K562 (cell line): ENCODE measurements around the gene OPCML.

Source experiments
- CBX2 ChIP-seq: fragments of 200-600 bp; sonication (generic); IDR thresholded peaks from one replicate; pipeline ENCODE4 v1.6.1; 2012; ENCODE audit warnings: mild to moderate bottlenecking, low read length, inconsistent platforms; ENCODE audit not compliant: insufficient read depth, poor library complexity, severe bottlenecking
- FOS ChIP-seq: IDR thresholded peaks from 3 replicates; pipeline ENCODE4 v1.6.1; 2011; ENCODE audit not compliant: insufficient read length; ENCODE audit errors: extremely low read depth
- HNRNPL ChIP-seq: fragments of 200-400 bp; formaldehyde crosslinking; IDR thresholded peaks from 2 replicates; pipeline ENCODE4 v1.6.1; 2017; ENCODE audit warnings: low read depth, mild to moderate bottlenecking, low read length
- MAFK ChIP-seq: IDR thresholded peaks from 2 replicates; pipeline ENCODE4 v1.6.1; 2011; ENCODE audit warnings: low read length, improper control_type of control experiment
- PML ChIP-seq: IDR thresholded peaks from 2 replicates; pipeline ENCODE4 v1.6.1; 2012; ENCODE audit warnings: low read length, inconsistent platforms
- POLR2AphosphoS5 ChIP-seq: IDR thresholded peaks from 2 replicates; pipeline ENCODE4 v1.6.1; 2011; ENCODE audit warnings: mild to moderate bottlenecking, low read depth, low read length, moderate library complexity; ENCODE audit not compliant: control insufficient read depth, insufficient read depth
- ZNF143 ChIP-seq: sonication (generic); formaldehyde crosslinking; IDR thresholded peaks from 2 replicates; pipeline ENCODE4 v1.9.0; 2022; ENCODE audit warnings: mild to moderate bottlenecking, missing genetic modification reagents
- ZNF224 ChIP-seq: sonication (generic); formaldehyde crosslinking; IDR thresholded peaks from 2 replicates; pipeline ENCODE4 v1.8.0; 2022; ENCODE audit warnings: mild to moderate bottlenecking, missing genetic modification reagents
- ZNF354B ChIP-seq: fragments of 250-450 bp; sonication (Bioruptor Pico); IDR thresholded peaks from 2 replicates; pipeline ENCODE4 v1.4.0; 2020
- TF ChIP-seq, protein P1 (sequence below): sonication (generic); formaldehyde crosslinking; IDR thresholded peaks from 2 replicates; pipeline ENCODE4 v1.9.0; 2022; ENCODE audit warnings: mild to moderate bottlenecking, missing genetic modification reagents
- TF ChIP-seq, protein P2 (sequence below), 3 experiments: IDR thresholded peaks in 2 of 3; conservative IDR thresholded peaks in 1 of 3; 2 replicates each; pipeline ENCODE4 v1.5.1; 2011 to 2012; ENCODE audit warnings: low read length in 3 of 3, mild to moderate bottlenecking in 3 of 3, control low read depth in 2 of 3, improper control_type of control experiment in 1 of 3, inconsistent platforms in 1 of 3, low read depth in 1 of 3, mixed read lengths in 1 of 3, moderate library complexity in 1 of 3; ENCODE audit not compliant: insufficient read depth in 2 of 3

DNA sequence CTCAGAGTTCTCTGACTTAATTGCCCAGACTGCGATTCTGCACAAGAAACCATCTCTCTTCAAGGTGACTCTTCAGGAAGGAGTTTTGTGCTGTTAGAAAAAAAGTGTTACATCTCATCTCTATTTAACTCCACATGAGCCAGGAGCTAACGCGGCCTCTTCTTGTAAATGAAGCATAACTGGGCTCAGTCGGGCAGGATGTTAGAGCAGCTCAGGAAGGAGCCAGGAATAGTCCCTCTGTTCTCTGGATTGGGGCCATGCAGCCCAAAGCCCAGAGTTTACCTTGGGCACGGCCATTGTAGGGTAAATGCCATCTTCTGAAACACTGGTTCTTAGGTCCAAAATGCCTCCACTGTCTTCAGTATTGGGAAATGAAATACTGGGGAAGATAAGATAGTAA, 760.6 kb downstream of the OPCML start:
- TF ChIP-seq ZNF143: no peak
- no peak for TF ChIP-seq HNRNPL
- TF ChIP-seq PML: no peak
- TF ChIP-seq, protein P1, sequence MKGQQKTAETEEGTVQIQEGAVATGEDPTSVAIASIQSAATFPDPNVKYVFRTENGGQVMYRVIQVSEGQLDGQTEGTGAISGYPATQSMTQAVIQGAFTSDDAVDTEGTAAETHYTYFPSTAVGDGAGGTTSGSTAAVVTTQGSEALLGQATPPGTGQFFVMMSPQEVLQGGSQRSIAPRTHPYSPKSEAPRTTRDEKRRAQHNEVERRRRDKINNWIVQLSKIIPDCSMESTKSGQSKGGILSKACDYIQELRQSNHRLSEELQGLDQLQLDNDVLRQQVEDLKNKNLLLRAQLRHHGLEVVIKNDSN (CRISPR knock-in tag): no peak
- no peak for TF ChIP-seq MAFK
- TF ChIP-seq FOS: no peak
- no peak for TF ChIP-seq CBX2
- no peak for TF ChIP-seq POLR2AphosphoS5
- TF ChIP-seq ZNF354B (CRISPR knock-in tag): no peak
- TF ChIP-seq, protein P2, sequence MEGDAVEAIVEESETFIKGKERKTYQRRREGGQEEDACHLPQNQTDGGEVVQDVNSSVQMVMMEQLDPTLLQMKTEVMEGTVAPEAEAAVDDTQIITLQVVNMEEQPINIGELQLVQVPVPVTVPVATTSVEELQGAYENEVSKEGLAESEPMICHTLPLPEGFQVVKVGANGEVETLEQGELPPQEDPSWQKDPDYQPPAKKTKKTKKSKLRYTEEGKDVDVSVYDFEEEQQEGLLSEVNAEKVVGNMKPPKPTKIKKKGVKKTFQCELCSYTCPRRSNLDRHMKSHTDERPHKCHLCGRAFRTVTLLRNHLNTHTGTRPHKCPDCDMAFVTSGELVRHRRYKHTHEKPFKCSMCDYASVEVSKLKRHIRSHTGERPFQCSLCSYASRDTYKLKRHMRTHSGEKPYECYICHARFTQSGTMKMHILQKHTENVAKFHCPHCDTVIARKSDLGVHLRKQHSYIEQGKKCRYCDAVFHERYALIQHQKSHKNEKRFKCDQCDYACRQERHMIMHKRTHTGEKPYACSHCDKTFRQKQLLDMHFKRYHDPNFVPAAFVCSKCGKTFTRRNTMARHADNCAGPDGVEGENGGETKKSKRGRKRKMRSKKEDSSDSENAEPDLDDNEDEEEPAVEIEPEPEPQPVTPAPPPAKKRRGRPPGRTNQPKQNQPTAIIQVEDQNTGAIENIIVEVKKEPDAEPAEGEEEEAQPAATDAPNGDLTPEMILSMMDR (IDR thresholded peaks at IDR 0.05 in 2 of 3, conservative IDR thresholded peaks at IDR 0.05 in 1 of 3; ENCODE audit: insufficient read depth in 2 of 3, low read depth in 1 of 3, low read length in 3 of 3): no peak
- TF ChIP-seq ZNF224: no peak
